ENCODE data around the gene OR51M1. TPM values are rescaled to one million over a fixed set of nuclear protein-coding genes. Genes with fewer than 3 reads are reported as not detected.
"Not testable (repeated sequence)": the region's sequence is repeated elsewhere in the genome, so short reads cannot be mapped to it uniquely, and the experiment has no call there.

Gene OR51M1
- total RNA-seq = not detected

GRCh38 chr11:5383576-5383975 lies at the start of gene OR51M1:
Gene OR51M1 (plus strand): TSS chr11:5383812. CDS start chr11:5389399, 5,587 bp downstream.
- no peak for DNase-seq (ENCODE audit: low spot score)

DNA sequence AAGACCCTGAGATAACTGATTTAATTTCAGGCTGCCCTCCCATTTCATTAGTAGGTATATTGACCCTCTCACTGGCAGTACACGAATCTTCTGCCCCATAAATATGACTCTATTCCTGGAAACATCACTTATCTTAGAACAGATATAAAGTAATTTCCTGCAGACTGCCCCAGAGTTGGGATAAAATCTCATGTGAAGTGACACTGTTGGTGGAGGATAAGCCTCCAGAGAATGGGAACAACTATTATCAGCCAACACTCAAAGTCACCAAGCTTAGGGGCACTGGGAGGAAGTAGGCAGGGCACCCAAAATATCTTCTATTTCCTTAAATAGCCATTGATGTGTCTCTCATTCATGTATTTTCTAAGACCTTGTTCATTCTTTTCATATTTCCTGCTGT lies 48.4 kb upstream of the OR51M1 start:
- DNase-seq (ENCODE audit: low spot score) = no peak

DNA sequence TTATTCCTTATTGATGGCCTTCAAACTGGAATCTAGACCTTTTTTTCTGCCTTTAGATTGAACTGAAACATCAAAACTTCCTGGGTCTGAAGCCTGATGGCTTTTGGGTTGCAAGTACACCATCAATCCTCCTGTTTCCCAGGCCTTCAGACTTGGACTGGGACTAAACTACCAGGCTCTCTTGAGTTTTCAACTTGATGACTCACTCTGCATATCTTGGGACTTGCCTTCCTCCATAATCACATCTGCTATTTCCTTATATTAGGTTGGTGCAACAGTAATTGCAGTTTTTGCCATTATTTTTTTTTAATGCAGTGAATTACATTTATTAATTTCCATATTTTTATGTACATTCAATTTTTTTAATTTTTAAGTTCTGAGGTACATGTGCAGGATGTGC lies 47.3 kb upstream of the OR51M1 start:
- no peak for DNase-seq (ENCODE audit: low spot score)

- not testable (repeated sequence) for DNase-seq (ENCODE audit: low spot score)
Observed at GRCh38 chr11:5337253-5337652, 46.4 kb upstream of the OR51M1 start.

GRCh38 chr11:5339771-5340322 lies 43.8 kb upstream of the OR51M1 start:
- no peak for DNase-seq (ENCODE audit: low spot score)

- no peak for DNase-seq (ENCODE audit: low spot score)
Observed at GRCh38 chr11:5343474-5344335, 39.9 kb upstream of the OR51M1 start, which contains the start of gene OR51B5. Gene OR51B5 (minus strand): TSS chr11:5343524. CDS start chr11:5343524, 0 bp downstream.

DNA sequence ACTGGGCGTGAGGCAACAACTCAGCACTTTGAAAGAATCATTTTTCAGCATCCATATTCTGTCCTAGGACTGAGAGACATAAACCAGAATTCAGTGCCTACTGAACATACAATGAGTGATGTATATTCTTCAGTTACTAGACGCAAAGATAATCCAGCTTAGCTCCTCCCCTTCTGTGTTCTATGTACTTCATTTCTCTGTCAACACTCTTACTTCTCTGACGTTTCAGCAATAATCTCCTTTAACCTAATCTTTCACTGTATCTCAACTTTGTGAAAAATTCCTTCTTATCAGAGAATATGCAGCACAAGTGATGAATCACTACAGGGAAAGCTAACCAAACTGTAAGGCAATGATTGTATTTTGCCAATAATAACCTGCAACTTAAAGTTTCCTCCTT lies 37.8 kb upstream of the OR51M1 start:
- no peak for DNase-seq (ENCODE audit: low spot score)

- DNase-seq (ENCODE audit: low spot score) = no peak
Observed at GRCh38 chr11:5348551-5349194, 34.9 kb upstream of the OR51M1 start.

DNA sequence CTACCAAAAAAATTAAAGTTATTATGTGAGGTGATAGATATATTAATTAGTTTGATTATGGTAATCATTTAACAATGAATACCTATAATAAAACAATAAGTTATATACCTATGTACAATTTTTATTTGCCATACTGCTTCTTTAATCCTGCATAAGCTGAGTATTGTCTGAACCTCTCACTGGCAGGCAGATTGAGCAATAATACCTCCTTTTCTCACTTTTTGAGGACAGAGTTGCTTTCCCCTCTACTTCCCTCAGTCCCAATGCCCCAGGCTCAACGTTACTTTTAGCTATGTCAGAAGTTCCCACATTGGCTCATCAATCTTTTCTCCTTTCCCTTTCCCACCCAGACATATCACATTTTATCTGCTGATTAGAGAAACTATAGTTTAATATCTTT lies 34.1 kb upstream of the OR51M1 start:
- no peak for DNase-seq (ENCODE audit: low spot score)

- DNase-seq (ENCODE audit: low spot score) = no peak
Observed at GRCh38 chr11:5351208-5351607, 32.4 kb upstream of the OR51M1 start, which contains the start of gene OR51B6. Gene OR51B6 (plus strand): TSS chr11:5351508. CDS start chr11:5351508, 0 bp downstream.

DNA sequence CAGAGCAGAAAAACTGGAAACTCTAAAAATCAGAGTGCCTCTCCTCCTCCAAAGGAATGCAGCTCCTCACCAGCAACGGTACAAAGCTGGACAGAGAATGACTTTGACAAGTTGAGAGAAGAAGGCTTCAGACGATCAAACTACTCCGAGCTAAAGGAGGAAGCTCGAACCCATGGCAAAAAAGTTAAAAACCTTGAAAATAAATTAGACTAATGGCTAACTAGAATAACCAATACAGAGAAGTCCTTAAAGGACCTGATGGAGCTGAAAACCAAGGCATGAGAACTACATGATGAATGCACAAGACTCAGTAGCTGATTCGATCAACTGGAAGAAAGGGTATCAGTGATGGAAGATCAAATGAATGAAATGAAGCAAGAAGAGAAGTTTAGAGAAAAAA lies 27.6 kb upstream of the OR51M1 start:
- DNase-seq (ENCODE audit: low spot score) = not testable (repeated sequence)

GRCh38 chr11:5362017-5362625 lies 21.5 kb upstream of the OR51M1 start:
- DNase-seq (ENCODE audit: low spot score) = no peak

GRCh38 chr11:5363679-5364078 lies 19.9 kb upstream of the OR51M1 start:
- DNase-seq (ENCODE audit: low spot score) = no peak

- DNase-seq (ENCODE audit: low spot score) = no peak
Observed at GRCh38 chr11:5364214-5364613, 19.4 kb upstream of the OR51M1 start.

- not testable (repeated sequence) for DNase-seq (ENCODE audit: low spot score)
Observed at GRCh38 chr11:5366365-5366764, 17.2 kb upstream of the OR51M1 start.

GRCh38 chr11:5366856-5367255 lies 16.8 kb upstream of the OR51M1 start:
- DNase-seq (ENCODE audit: low spot score) = no peak

DNA sequence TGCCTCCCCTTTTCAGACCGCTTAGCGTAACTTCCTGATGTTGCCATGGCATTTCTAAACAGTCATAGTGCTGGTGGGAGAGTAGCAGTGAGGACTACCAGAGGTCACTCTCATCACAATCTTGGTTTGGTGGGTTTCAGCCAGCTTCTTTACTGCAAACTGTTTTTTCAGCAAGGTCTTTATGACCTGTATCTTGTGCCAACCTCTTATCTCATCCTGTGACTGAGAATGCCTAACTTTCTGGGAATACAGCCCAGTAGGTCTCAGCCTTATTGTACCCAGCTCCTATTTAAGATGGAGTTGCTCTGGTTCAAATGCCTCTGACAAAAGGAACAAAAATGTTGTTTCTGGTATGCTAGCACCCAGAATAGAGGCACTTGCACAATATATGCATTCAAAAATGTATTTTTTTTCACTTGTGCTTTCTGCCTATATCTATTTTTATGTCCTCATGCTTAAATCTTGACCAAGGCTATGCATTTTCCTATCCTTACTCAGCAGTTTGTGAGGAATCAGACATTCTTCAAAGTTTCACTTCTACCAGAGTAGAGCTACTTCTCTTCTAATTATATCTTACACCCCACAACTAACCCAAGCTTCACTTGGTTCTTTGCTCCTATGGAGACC lies 16.1 kb upstream of the OR51M1 start:
- no peak for DNase-seq (ENCODE audit: low spot score)

DNA sequence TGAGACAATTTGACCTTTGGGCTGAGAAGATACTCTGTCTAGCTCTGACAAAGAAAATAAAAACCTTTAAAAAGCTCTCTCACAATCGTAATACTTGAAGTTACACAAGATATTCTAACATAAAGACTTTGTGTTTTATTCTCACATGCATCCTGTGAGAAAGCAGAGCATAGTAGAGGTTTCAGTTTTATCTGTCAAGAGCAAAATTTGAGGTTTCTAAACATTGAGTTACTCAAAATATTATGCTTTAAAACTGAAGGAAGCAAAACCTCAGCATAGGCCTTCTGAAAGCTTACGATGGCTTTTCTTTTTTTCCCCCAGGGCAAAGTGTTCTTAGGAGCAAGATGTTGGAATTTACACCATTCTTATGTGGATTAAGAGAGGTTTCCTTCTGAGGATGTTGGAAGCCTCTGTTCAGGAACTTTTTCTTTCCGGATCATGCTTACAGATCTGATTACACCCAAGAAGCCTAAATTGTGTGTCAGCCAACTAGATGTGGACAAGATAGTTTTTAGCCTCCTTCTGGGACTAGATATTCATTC lies 15.0 kb upstream of the OR51M1 start:
- DNase-seq (ENCODE audit: low spot score) = no peak

DNA sequence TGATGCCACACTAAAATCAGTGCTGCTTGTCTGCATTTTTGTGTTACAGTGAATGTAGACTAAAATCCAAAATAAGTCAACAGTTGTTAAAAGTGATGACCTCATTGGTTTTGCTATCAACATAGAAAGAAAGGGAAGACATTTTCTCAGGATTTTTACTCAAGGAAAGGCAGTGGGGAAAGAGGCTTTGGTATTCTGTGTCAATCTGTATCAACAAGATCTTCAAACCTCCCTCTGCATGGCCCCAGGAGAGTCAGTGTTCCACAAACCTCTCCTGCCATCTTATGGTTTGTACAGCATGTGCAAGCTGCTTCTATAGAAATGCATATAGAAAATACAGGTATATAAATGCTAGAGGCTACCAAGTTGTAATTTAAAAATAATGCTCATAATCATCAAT lies 13.8 kb upstream of the OR51M1 start:
- DNase-seq (ENCODE audit: low spot score) = no peak

DNA sequence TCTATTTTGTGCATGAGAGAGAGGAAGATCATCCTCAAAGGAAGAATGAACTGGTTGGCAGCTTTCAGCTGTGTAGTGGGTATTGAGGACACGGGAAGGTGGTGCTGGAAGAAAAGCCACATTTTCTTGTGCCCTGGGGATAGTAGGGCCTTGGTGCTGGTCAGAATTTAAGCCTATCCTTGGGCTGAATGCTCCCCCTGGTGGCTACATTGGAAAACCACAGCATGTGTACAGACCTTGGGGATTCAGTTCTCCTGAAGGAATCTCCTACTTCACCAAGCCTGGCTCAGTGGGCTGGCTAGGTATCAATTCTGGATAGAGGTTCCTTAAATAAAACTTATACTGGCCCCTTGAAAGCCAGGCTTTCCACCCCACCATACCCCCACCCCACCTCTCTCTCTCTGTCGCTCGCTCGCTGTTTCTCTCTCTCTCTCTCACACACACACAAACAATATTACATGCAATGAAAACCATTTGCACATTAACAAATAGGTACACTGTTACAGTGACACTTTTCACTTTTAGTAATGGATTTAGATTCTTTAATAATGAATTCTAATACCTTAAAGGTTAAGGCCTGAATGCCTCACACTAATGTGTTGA lies 2.8 kb upstream of the OR51M1 start:
- DNase-seq (ENCODE audit: low spot score) = no peak

GRCh38 chr11:5384335-5384734 lies 723 bp downstream of the OR51M1 start:
- DNase-seq (ENCODE audit: low spot score) = no peak

All from ureter (tissue), 1 donor.